ENCODE data around the gene WNT5B. TPM values are rescaled to one million over a fixed set of nuclear protein-coding genes. Genes with fewer than 3 reads are reported as not detected.
A peak's percentile ranks its signal among the peaks of the same experiment; 100 is the strongest.

The WNT5B gene
- total RNA-seq, 2 donors from 2014 or later, result 2.3 to 3.1 TPM

DNA sequence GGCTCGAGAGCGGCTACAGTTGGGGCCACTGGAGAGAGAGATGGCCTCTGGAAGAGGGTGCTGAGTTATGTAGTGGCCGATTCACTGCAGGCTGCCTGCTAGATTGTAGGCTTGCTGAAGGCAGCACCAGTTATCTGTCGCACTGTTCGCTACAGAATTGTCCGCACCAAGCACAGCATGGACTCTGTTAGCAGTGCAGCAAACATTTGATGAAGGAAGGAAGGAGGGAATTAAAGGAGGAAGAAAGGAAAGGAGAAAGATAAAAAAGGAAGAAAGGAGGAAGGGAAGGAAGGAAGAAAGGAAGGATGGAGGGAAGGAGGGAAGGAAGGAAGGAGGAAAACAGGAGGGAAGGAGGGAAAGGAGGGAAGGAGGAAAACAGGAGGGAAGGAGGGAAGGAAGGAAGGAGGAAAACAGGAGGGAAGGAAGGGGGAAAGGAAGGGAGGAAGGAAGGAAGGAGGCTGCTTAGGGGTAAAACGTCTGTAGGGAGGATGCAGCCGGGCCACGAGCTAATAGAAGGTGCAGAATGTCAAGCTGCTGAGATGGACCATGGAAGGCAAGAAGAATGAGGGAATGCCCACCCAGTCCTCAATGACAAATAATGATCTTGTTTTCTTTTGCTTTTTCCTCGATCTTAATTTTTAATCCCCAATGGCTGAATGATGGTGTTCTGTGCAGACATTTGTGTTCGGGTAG, 34.6 kb downstream of the WNT5B start:
- no peak for TF ChIP-seq CTCF (IDR thresholded peaks at IDR 0.05)
- Histone ChIP-seq H3K4me3 (no peak overlapping the region), H3K27ac (no peak overlapping the region), H3K4me1 (ENCODE audit: control insufficient read depth in 1 of 2, low read depth in 2 of 2) (peaks cover 5 to 15% of the 10 kb centered on the region in 2 donors), H3K9me3 (no peaks in the 10 kb centered on the region), H3K27me3 (replicated peaks; ENCODE audit: insufficient read depth) (no peaks in the 10 kb centered on the region), H3K36me3 (no peaks in the 10 kb centered on the region)
- DNase-seq (ENCODE audit: low spot score), result no peak
- ATAC-seq (ENCODE audit: insufficient number of reproducible peaks, low FRiP score, low read depth), result no peak

DNA sequence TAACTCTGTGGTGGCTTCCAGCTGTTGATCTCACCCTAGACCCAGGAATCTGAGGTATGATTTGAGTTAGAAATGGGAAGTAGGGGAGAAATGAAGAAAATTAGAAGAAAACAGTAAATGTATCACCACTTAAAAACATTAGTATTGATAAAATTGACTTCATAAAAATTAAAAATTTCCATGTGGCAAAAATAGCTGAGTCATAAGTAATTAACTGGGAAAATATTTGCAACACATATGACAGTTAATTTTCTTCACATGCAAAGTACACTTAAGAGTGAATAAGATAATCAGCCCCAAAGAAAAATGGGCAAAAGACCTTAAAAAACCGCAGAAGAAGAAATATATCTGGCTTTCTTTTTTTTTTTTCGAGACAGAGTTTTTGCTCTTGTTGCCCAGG, 36.3 kb downstream of the WNT5B start:
- no peak overlapping the region for H3K4me3 ChIP-seq
- DNase-seq (ENCODE audit: low spot score) (no peak), ATAC-seq (ENCODE audit: insufficient number of reproducible peaks, low FRiP score, low read depth) (no peak)
- H3K36me3 ChIP-seq, result no peaks in the 10 kb centered on the region
- H3K27ac ChIP-seq, result peak overlapping the region in 1 of 2 donors; percentile 6
- no peaks in the 10 kb centered on the region for H3K9me3 ChIP-seq
- peaks cover 5 to 12% of the 10 kb centered on the region in 2 donors for H3K4me1 ChIP-seq (ENCODE audit: control insufficient read depth in 1 of 2, low read depth in 2 of 2)
- no peak for TF ChIP-seq CTCF (IDR thresholded peaks at IDR 0.05)
- H3K27me3 ChIP-seq (replicated peaks; ENCODE audit: insufficient read depth), result no peaks in the 10 kb centered on the region

- Histone ChIP-seq H3K27ac (no peak overlapping the region), H3K4me3 (no peak overlapping the region), H3K4me1 (ENCODE audit: control insufficient read depth in 1 of 2, low read depth in 2 of 2) (peaks cover 0 to 11% of the 10 kb centered on the region in 2 donors), H3K9me3 (no peaks in the 10 kb centered on the region), H3K36me3 (no peaks in the 10 kb centered on the region), H3K27me3 (replicated peaks; ENCODE audit: insufficient read depth) (no peaks in the 10 kb centered on the region)
- TF ChIP-seq CTCF (IDR thresholded peaks at IDR 0.05), result no peak
- DNase-seq (ENCODE audit: low spot score) (no peak), ATAC-seq (ENCODE audit: insufficient number of reproducible peaks, low FRiP score, low read depth) (no peak)
Measured at GRCh38 chr12:1666215-1666614, 37.2 kb downstream of the WNT5B start.

GRCh38 chr12:1666685-1667162, 37.7 kb downstream of the WNT5B start:
- Histone ChIP-seq H3K4me1 (ENCODE audit: control insufficient read depth in 1 of 2, low read depth in 2 of 2) (peaks cover 0 to 11% of the 10 kb centered on the region in 2 donors), H3K36me3 (no peaks in the 10 kb centered on the region), H3K27me3 (replicated peaks; ENCODE audit: insufficient read depth) (no peaks in the 10 kb centered on the region), H3K9me3 (no peaks in the 10 kb centered on the region), H3K27ac (peak overlapping the region; percentile 50 to 66), H3K4me3 (no peak overlapping the region)
- ATAC-seq (ENCODE audit: insufficient number of reproducible peaks, low FRiP score, low read depth), result no peak
- TF ChIP-seq CTCF (IDR thresholded peaks at IDR 0.05), result no peak
- DNase-seq (ENCODE audit: low spot score), result no peak

DNA sequence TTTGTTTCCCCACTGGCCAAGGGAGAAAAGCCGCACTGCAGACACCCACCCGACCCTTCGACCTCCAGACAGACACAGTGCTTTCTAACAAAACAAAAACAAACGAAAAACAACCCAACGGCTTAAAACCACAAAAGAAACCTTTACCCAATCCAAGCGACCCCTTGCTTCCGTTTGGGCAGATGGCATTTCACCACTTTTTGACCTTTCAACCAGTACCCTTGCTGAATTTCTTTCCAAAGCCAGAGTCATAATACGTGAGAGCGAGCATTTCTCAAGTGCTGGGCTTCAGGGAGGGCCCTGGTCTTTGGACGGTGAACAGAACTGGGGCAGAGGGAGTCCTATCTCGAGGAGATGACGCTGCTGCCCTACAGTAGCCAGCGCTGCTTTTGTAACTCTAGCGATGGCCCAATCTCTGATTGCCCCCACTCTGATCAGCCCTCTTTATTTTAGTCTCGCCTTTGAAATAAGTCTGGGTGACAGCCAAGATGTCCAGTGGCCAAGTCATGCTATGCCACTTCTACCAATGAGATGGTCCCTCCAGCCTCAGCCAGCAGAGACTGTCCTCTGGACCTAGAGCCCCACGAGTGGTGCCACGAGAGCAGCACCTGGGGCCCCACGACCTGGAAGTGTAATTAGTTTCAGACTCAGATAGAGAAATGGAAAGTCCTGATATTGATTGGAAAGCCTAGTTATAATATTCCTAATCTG, 40.0 kb downstream of the WNT5B start:
- no peaks in the 10 kb centered on the region for H3K27me3 ChIP-seq (replicated peaks; ENCODE audit: insufficient read depth)
- no peak overlapping the region for H3K27ac ChIP-seq
- ATAC-seq (ENCODE audit: insufficient number of reproducible peaks, low FRiP score, low read depth) (no peak), DNase-seq (ENCODE audit: low spot score) (no peak)
- H3K4me3 ChIP-seq, result peak overlapping the region; percentile 2
- H3K4me1 ChIP-seq (ENCODE audit: control insufficient read depth in 1 of 2, low read depth in 2 of 2), result peaks cover 0 to 11% of the 10 kb centered on the region in 2 donors
- H3K36me3 ChIP-seq, result no peaks in the 10 kb centered on the region
- no peaks in the 10 kb centered on the region for H3K9me3 ChIP-seq
- TF ChIP-seq CTCF (IDR thresholded peaks at IDR 0.05), result no peak

Measured in thoracic aorta (tissue), 2 donors.